A673 (cell line): ENCODE data around the gene GUCD1.

Experiments used
- EZH2 ChIP-seq: fragments of 200-600 bp; sonication (generic); IDR thresholded peaks from 2 replicates; pipeline ENCODE4 v1.6.1; 2017; ENCODE audit warnings: borderline replicate concordance, low read depth, mild to moderate bottlenecking, mixed read lengths, antibody characterized with exemption, low read length; ENCODE audit not compliant: poor library complexity, severe bottlenecking
- TF ChIP-seq, protein P1 (sequence below): fragments of 300-800, 200-600 bp; sonication (generic); conservative IDR thresholded peaks from 2 replicates; pipeline ENCODE4 v1.5.1; 2017; ENCODE audit warnings: low read depth, mild to moderate bottlenecking, antibody characterized with exemption, low read length, moderate library complexity, mixed read lengths

DNA sequence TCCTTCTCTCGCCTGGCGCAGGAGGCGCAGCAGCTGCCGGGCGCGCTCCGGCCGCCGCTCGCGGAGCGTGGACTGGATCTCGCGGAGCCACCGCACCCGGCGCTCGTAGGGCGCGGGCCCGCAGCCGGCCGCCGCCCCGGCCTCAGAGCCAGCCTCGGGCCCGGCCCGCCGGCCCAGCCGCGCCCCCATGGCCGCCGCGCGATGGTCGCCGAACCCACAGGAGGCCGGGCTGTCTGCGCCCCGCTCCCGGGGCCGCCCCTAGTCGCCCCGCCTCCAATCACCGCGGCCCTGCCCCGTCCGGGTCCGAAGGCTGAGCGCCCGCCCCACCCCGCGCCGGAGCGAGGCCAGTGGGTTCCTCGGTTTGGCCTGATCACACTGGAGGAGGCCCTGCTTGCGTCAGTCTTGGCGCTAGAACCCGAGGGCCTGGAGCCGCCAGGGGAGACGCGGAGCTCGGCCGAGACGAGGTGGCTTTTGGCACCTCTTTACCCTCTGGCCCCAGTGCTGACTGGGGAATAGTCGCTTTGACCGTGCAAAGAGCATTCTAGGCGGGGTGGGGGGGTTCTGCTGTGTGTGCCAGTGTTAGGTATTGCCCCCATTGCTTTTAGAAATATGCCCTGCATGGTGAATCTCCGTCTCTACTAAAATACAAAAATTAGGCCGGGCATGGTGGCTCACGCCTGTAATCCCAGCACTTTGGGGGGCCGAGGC, 38.1 kb upstream of the GUCD1 start, which contains the start of gene LRRC75B:
- TF ChIP-seq, protein P1, sequence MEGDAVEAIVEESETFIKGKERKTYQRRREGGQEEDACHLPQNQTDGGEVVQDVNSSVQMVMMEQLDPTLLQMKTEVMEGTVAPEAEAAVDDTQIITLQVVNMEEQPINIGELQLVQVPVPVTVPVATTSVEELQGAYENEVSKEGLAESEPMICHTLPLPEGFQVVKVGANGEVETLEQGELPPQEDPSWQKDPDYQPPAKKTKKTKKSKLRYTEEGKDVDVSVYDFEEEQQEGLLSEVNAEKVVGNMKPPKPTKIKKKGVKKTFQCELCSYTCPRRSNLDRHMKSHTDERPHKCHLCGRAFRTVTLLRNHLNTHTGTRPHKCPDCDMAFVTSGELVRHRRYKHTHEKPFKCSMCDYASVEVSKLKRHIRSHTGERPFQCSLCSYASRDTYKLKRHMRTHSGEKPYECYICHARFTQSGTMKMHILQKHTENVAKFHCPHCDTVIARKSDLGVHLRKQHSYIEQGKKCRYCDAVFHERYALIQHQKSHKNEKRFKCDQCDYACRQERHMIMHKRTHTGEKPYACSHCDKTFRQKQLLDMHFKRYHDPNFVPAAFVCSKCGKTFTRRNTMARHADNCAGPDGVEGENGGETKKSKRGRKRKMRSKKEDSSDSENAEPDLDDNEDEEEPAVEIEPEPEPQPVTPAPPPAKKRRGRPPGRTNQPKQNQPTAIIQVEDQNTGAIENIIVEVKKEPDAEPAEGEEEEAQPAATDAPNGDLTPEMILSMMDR, result no peak
- TF ChIP-seq EZH2, result no peak
